Ascending aorta (tissue), 2 donors: ENCODE results near the gene THOC6. TPM values are rescaled to one million over a fixed set of nuclear protein-coding genes. Genes with fewer than 3 reads are reported as not detected.

Experiments
- DNase-seq, 2 donors: peaks; one replicate each; pipeline ENCODE4 v3.0.0-alpha.2; 2019; ENCODE audit warnings: low spot score in 2 of 2
- H3K27ac ChIP-seq, 2 donors: fragments of 200-600 bp; sonication (generic); one replicate each; pipeline ENCODE4 v1.5.1; 2016 to 2017; ENCODE audit warnings: mild to moderate bottlenecking in 1 of 2
- H3K27me3 ChIP-seq: fragments of 200-600 bp; sonication (generic); one replicate; pipeline ENCODE4 v1.5.1; 2017
- H3K36me3 ChIP-seq, 2 donors: fragments of 200-600 bp; sonication (generic); one replicate each; pipeline ENCODE4 v1.5.1; 2016
- H3K4me1 ChIP-seq, 2 donors: fragments of 200-600 bp; sonication (generic); one replicate each; pipeline ENCODE4 v1.5.1; 2016 to 2017; ENCODE audit warnings: mild to moderate bottlenecking in 1 of 2
- H3K4me3 ChIP-seq, 2 donors: fragments of 200-600 bp; sonication (generic); one replicate each; pipeline ENCODE4 v1.5.1; 2016 to 2017; ENCODE audit warnings: mild to moderate bottlenecking in 1 of 2
- H3K9me3 ChIP-seq, 2 donors: fragments of 200-600 bp; sonication (generic); one replicate each; pipeline ENCODE4 v1.5.1; 2016
- intact Hi-C: fragments of 100-400 bp; cut with DNase I; formaldehyde crosslinking; loops from one replicate; pipeline ENCODE4 v1.15.1; 2023
- total RNA-seq: library from RNA; depleted of rRNA; stranded (reverse); fragments of >200 nt; gene quantifications from one replicate; pipeline ENCODE4 v1.1.0, GENCODE V29; 2016
- TF ChIP-seq, protein P1 (sequence below), 3 experiments: fragments of 200-600 bp in 2 of 3; fragments of 450-650 bp in 1 of 3; sonication (generic) in 2 of 3; IDR thresholded peaks; one replicate each; pipeline ENCODE4 v1.5.1; 2016 to 2019; ENCODE audit warnings: antibody characterized with exemption in 3 of 3, mild to moderate bottlenecking in 1 of 3, moderate library complexity in 1 of 3

Gene THOC6
- total RNA-seq, 1 donor from 2014 or later = 32.6 TPM

DNA sequence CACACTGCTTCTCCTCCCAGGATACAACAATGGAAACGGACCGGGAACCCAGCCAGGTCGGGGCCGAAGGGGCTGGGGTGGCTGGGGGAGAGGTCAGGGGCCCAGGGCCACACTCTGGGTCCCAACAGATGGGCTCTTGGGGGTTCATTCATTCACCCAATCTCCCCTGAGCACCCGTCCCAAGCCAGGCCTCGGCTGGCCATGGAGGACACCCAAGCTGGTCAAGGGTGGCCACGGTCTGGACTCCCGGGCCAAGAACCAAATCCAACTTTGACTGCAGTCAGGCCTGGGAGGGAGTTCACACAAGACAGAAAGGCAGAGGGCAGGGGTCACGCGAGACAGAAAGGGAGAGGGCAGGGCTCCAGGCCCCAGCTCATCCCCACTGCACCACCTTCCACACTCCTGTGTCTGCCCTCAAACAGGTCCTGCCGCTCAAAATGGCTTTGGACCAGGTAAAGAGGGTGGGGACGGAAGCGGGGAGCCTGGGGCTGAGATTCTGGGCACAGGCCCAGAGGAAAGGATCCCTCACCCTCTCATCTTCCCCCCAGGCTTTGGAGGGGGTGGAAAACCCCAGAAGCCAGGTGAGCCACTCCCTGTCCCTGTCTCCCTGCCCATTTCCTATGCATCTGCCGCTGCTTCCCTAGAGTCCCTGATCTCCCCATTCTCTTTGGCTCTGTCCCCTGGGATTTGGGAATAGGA, 31.3 kb upstream of the THOC6 start:
- intact Hi-C loops = no loop called here
- H3K4me3 ChIP-seq = no peak overlapping the region
- DNase-seq = no peak
- H3K27me3 ChIP-seq = no peaks in the 10 kb centered on the region
- H3K27ac ChIP-seq = no peak overlapping the region
- no peaks in the 10 kb centered on the region for H3K4me1 ChIP-seq
- TF ChIP-seq, protein P1, sequence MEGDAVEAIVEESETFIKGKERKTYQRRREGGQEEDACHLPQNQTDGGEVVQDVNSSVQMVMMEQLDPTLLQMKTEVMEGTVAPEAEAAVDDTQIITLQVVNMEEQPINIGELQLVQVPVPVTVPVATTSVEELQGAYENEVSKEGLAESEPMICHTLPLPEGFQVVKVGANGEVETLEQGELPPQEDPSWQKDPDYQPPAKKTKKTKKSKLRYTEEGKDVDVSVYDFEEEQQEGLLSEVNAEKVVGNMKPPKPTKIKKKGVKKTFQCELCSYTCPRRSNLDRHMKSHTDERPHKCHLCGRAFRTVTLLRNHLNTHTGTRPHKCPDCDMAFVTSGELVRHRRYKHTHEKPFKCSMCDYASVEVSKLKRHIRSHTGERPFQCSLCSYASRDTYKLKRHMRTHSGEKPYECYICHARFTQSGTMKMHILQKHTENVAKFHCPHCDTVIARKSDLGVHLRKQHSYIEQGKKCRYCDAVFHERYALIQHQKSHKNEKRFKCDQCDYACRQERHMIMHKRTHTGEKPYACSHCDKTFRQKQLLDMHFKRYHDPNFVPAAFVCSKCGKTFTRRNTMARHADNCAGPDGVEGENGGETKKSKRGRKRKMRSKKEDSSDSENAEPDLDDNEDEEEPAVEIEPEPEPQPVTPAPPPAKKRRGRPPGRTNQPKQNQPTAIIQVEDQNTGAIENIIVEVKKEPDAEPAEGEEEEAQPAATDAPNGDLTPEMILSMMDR (IDR thresholded peaks at IDR 0.05) = no peak
- H3K9me3 ChIP-seq = no peaks in the 10 kb centered on the region
- no peaks in the 10 kb centered on the region for H3K36me3 ChIP-seq

DNA sequence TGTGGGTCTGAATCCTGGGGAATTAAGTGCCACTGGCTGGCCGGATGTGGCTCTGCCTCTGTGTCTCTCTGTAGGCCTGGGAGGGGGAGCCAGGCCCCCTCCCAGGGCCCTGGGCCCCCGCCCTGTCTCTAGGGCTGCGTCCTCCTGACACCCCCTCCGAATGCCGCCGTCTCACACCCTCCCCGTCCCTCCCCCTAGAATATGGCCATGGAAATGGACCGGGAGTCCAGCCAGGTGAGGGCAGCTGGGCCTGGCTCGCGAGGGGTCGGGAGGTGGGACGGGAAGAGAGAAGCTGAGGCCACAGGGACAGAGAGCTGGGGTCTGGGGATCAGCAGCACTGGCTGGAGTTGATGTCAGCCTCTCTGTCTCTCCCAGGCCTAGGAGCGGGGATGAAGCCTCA, 27.5 kb upstream of the THOC6 start:
- H3K27me3 ChIP-seq = no peaks in the 10 kb centered on the region
- TF ChIP-seq, protein P1 (IDR thresholded peaks at IDR 0.05) = no peak
- H3K4me1 ChIP-seq = no peaks in the 10 kb centered on the region
- no peak overlapping the region for H3K4me3 ChIP-seq
- no peaks in the 10 kb centered on the region for H3K36me3 ChIP-seq
- H3K9me3 ChIP-seq = no peaks in the 10 kb centered on the region
- H3K27ac ChIP-seq = no peak overlapping the region
- DNase-seq = no peak
- intact Hi-C loops = no loop called here

DNA sequence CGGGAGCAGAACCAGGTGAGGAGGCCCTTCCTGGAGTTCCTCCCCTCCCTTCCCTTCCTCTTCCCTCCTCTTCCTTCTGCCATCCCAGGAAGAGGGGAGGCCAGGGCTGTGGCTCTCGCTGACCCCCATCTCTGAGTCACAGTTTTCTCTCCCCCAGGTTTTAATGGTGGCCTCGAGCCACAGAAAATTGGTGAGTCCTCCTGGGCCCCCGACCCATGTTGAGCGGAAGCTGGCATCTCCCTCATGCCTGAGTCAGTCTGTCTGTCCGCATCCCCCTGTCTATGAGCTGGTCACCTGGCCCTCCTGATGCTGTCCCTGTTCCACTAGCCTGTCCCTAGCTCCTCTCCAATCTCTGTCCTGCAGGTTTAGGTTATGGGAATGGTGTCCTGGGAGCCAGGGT, 23.9 kb upstream of the THOC6 start:
- Histone ChIP-seq H3K27ac (no peak overlapping the region), H3K4me3 (no peak overlapping the region), H3K27me3 (peaks cover 1% of the 10 kb centered on the region), H3K9me3 (no peaks in the 10 kb centered on the region), H3K4me1 (peaks cover 0 to 3% of the 10 kb centered on the region in 2 donors), H3K36me3 (no peaks in the 10 kb centered on the region)
- DNase-seq = no peak
- TF ChIP-seq, protein P1 (IDR thresholded peaks at IDR 0.05) = no peak
- intact Hi-C loops = no loop called here

DNA sequence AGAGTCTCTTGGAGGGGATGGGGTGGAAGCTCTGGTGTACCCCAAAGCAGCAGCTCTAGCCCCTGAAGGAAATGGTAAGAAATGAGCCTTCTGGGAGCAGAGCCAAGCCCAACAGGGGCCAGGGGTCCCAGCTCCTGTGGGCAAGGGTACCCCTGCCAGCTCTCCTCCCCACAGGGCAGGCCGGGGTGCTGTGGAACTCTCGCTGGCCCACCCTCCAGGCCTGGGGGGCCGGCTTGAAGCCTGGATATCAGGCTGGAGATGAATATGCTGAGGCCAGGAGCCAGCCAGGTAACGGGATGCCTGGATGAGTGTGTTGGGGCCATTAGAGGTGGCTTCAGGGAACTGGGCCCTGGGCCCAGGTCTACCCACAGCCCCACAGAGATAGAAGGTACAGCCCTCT, 23.3 kb upstream of the THOC6 start:
- Histone ChIP-seq H3K4me3 (no peak overlapping the region), H3K36me3 (no peaks in the 10 kb centered on the region), H3K27me3 (peaks cover 5% of the 10 kb centered on the region), H3K9me3 (no peaks in the 10 kb centered on the region), H3K27ac (no peak overlapping the region), H3K4me1 (peaks cover 0 to 4% of the 10 kb centered on the region in 2 donors)
- TF ChIP-seq, protein P1 (IDR thresholded peaks at IDR 0.05) = no peak
- intact Hi-C loops = no loop called here
- no peak for DNase-seq

DNA sequence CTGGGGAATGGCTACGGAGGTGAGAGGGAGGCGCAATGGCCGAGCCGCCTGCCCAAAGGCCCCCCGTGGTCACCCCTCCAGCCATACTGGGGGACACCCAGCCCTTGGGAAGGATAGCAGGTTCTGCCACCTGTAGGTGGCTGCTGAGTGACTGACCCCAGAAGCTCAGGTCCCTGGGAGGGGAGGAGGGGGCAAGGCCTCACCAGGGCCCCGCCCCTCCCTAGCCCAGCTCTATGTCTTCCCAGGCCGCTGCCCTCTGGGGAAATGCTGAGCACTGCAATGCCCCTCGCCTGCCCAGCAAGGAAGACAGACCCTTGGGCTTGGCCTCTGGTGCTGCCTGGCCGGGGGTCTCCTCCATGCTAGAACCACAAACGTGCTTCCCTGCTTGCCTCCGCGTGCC, 22.5 kb upstream of the THOC6 start:
- Histone ChIP-seq H3K4me3 (no peak overlapping the region), H3K27ac (no peak overlapping the region), H3K4me1 (peaks cover 0 to 4% of the 10 kb centered on the region in 2 donors), H3K36me3 (no peaks in the 10 kb centered on the region), H3K27me3 (peaks cover 10% of the 10 kb centered on the region), H3K9me3 (no peaks in the 10 kb centered on the region)
- TF ChIP-seq, protein P1 (IDR thresholded peaks at IDR 0.05) = no peak
- DNase-seq = no peak
- intact Hi-C loops = no loop called here
